ENCODE results near the gene TBX4.
A peak's percentile ranks its signal among the peaks of the same experiment; 100 is the strongest.
"Not testable (repeated sequence)": the region's sequence is repeated elsewhere in the genome, so short reads cannot be mapped to it uniquely, and the experiment has no call there.

TBX4 gene

GRCh38 chr17:61413661-61414126 lies 38.5 kb upstream of the TBX4 start:
- no peak for DNase-seq

- DNase-seq: no peak
Observed at GRCh38 chr17:61414141-61414935, 37.9 kb upstream of the TBX4 start.

- no peak for DNase-seq
Observed at GRCh38 chr17:61414936-61415251, 37.3 kb upstream of the TBX4 start.

GRCh38 chr17:61415374-61416210 lies 36.6 kb upstream of the TBX4 start:
- DNase-seq: no peak

GRCh38 chr17:61416211-61416539 lies 36.0 kb upstream of the TBX4 start:
- DNase-seq: no peak

GRCh38 chr17:61416540-61417363 lies 35.5 kb upstream of the TBX4 start:
- peak; percentile 85 for DNase-seq

- DNase-seq: no peak
Observed at GRCh38 chr17:61418449-61418848, 33.8 kb upstream of the TBX4 start.

GRCh38 chr17:61419496-61420046 lies 32.7 kb upstream of the TBX4 start:
- DNase-seq: no peak

- no peak for DNase-seq
Observed at GRCh38 chr17:61420052-61420451, 32.2 kb upstream of the TBX4 start.

GRCh38 chr17:61420745-61421398 lies 31.4 kb upstream of the TBX4 start:
- no peak for DNase-seq

- DNase-seq: no peak
Observed at GRCh38 chr17:61421460-61421859, 30.8 kb upstream of the TBX4 start.

- no peak for DNase-seq
Observed at GRCh38 chr17:61422116-61422799, 30.0 kb upstream of the TBX4 start.

- no peak for DNase-seq
Observed at GRCh38 chr17:61422869-61423268, 29.4 kb upstream of the TBX4 start.

GRCh38 chr17:61423967-61424649 lies 28.1 kb upstream of the TBX4 start:
- DNase-seq: no peak

GRCh38 chr17:61425682-61426481 lies 26.3 kb upstream of the TBX4 start:
- no peak for DNase-seq

- no peak for DNase-seq
Observed at GRCh38 chr17:61426482-61427304, 25.5 kb upstream of the TBX4 start.

- no peak for DNase-seq
Observed at GRCh38 chr17:61427567-61427966, 24.7 kb upstream of the TBX4 start.

- no peak for DNase-seq
Observed at GRCh38 chr17:61429274-61429673, 22.9 kb upstream of the TBX4 start.

- DNase-seq: not testable (repeated sequence)
Observed at GRCh38 chr17:61429831-61430230, 22.4 kb upstream of the TBX4 start.
